GM19035 (cell line): ENCODE data around the gene SAMD4A.

Experiments used
- ATAC-seq: cut with Tn5 transposase; IDR thresholded peaks from one replicate; pipeline ENCODE4 v1.9.1; 2021; ENCODE audit not compliant: unreplicated experiment

SAMD4A gene

GRCh38 chr14:54652188-54652587 lies 85.3 kb downstream of the SAMD4A start:
- ATAC-seq, result no peak

- no peak for ATAC-seq
These were observed 85.7 kb downstream of the SAMD4A start for GRCh38 chr14:54652605-54653052.

- no peak for ATAC-seq
These were observed 87.0 kb downstream of the SAMD4A start for GRCh38 chr14:54653712-54654469.

- ATAC-seq, result no peak
These were observed 87.7 kb downstream of the SAMD4A start for GRCh38 chr14:54654605-54655004.

GRCh38 chr14:54658836-54659235 lies 91.9 kb downstream of the SAMD4A start:
- ATAC-seq, result no peak

GRCh38 chr14:54659365-54659764 lies 92.4 kb downstream of the SAMD4A start:
- ATAC-seq, result no peak

GRCh38 chr14:54660604-54661111 lies 93.7 kb downstream of the SAMD4A start:
- no peak for ATAC-seq

- ATAC-seq, result no peak
These were observed 95.7 kb downstream of the SAMD4A start for GRCh38 chr14:54662491-54663133.

GRCh38 chr14:54664961-54665360 lies 98.0 kb downstream of the SAMD4A start:
- no peak for ATAC-seq

GRCh38 chr14:54665946-54666345 lies 99.0 kb downstream of the SAMD4A start:
- ATAC-seq, result no peak

GRCh38 chr14:54667026-54667744 lies 100.3 kb downstream of the SAMD4A start:
- ATAC-seq, result no peak

- ATAC-seq, result no peak
These were observed 100.8 kb downstream of the SAMD4A start for GRCh38 chr14:54667764-54668163.

GRCh38 chr14:54669721-54670561 lies 103.0 kb downstream of the SAMD4A start:
- ATAC-seq, result no peak

- no peak for ATAC-seq
These were observed 104.6 kb downstream of the SAMD4A start for GRCh38 chr14:54671537-54671936.

- no peak for ATAC-seq
These were observed 105.3 kb downstream of the SAMD4A start for GRCh38 chr14:54672181-54672580.

GRCh38 chr14:54672688-54673087 lies 105.8 kb downstream of the SAMD4A start:
- ATAC-seq, result no peak

- ATAC-seq, result no peak
These were observed 106.5 kb downstream of the SAMD4A start for GRCh38 chr14:54673193-54674045.

- ATAC-seq, result no peak
These were observed 107.3 kb downstream of the SAMD4A start for GRCh38 chr14:54674046-54674741.
